HCT116 (cell line): ENCODE data around the gene LUM. TPM values are rescaled to one million over a fixed set of nuclear protein-coding genes. Genes with fewer than 3 reads are reported as not detected.

ENCODE experiments used
- ATAC-seq: fragments of 200-7000 bp; cut with Tn5 transposase; 2 replicates; pipeline ENCODE4 v1.9.1; 2020; ENCODE audit warnings: mild to moderate bottlenecking, moderate library complexity
- BruUV-seq: library from RNA; stranded (reverse); fragments of 400-500 nt; replicated peaks from 2 replicates; lab custom pipeline; 2021; lab: Mats Ljungman, UMichigan
- CTCF ChIA-PET: fragments of 300-600 bp; sonication (Branson Sonifier 250); formaldehyde crosslinking; loops from one replicate; lab custom pipeline; 2021; ENCODE audit warnings: antibody characterized with exemption; lab: Charles Lee
- POLR2A ChIA-PET: fragments of 300-600, 350-600 bp; sonication (Branson Sonifier 250); formaldehyde crosslinking; loops from one replicate; lab custom pipeline; 2021; ENCODE audit warnings: antibody characterized with exemption; lab: Charles Lee
- RAD21 ChIA-PET, 2 experiments: fragments of 300-600 bp; sonication (Branson Sonifier 250); formaldehyde crosslinking; loops; one replicate each; lab custom pipeline; 2023; ENCODE audit warnings: low total read pairs in 2 of 2; ENCODE audit not compliant: uncharacterized antibody in 2 of 2, unreplicated experiment in 2 of 2, low non-redundant PET in 1 of 2; lab: Charles Lee
- DNase-seq: peaks from one replicate; pipeline ENCODE4 v3.0.0-alpha.2; 2010; ENCODE audit warnings: low read depth, low spot score
- H2AFZ ChIP-seq: fragments of 200-600 bp; shearing (Covaris generic), sonication (generic); 2 replicates; pipeline ENCODE4 v1.6.1; 2017; ENCODE audit warnings: low read depth, mixed run types, mixed read lengths, antibody characterized with exemption, low read length; ENCODE audit not compliant: poor library complexity, severe bottlenecking
- H3K27ac ChIP-seq: 2 replicates; pipeline ENCODE4 v1.5.1; 2012; ENCODE audit warnings: low read depth, low read length
- H3K27me3 ChIP-seq: fragments of 200-600 bp; sonication (generic); 2 replicates; pipeline ENCODE4 v1.6.1; 2016; ENCODE audit warnings: mixed run types, low read length, mixed read lengths; ENCODE audit not compliant: insufficient read depth
- H3K36me3 ChIP-seq, 2 experiments: fragments of 200-500 bp in 1 of 2; fragments of 200-600 bp in 1 of 2; sonication (Bioruptor generic) in 1 of 2; sonication (generic) in 1 of 2; 2 replicates each; pipeline versions ENCODE4 v1.5.1 to v1.6.1; 2014 to 2016; ENCODE audit warnings: low read length in 2 of 2, inconsistent platforms in 1 of 2, mixed read lengths in 1 of 2, mixed run types in 1 of 2; ENCODE audit not compliant: insufficient read depth in 2 of 2, control insufficient read depth in 1 of 2
- H3K4me1 ChIP-seq, 2 experiments: fragments of 200-600 bp in 1 of 2; sonication (generic) in 1 of 2; 2 replicates each; pipeline versions ENCODE4 v1.5.1 to v1.6.1; 2012 to 2017; ENCODE audit warnings: low read length in 2 of 2, inconsistent platforms in 1 of 2, mild to moderate bottlenecking in 1 of 2, mixed read lengths in 1 of 2, mixed run types in 1 of 2, moderate library complexity in 1 of 2; ENCODE audit not compliant: insufficient read depth in 2 of 2, control insufficient read depth in 1 of 2
- H3K4me2 ChIP-seq: fragments of 200-600 bp; sonication (generic); 2 replicates; pipeline ENCODE4 v1.6.1; 2017; ENCODE audit warnings: mixed run types, low read length, mixed read lengths
- H3K4me3 ChIP-seq, 2 experiments: fragments of 200-600 bp in 1 of 2; sonication (generic) in 1 of 2; replicated peaks in 1 of 2; 2 replicates each; pipeline ENCODE4 v1.5.1; 2011 to 2016; ENCODE audit warnings: low read length in 2 of 2, control low read depth in 1 of 2, low read depth in 1 of 2, mild to moderate bottlenecking in 1 of 2, mixed read lengths in 1 of 2, mixed run types in 1 of 2
- H3K79me2 ChIP-seq: fragments of 200-600 bp; sonication (generic); 2 replicates; pipeline ENCODE4 v1.6.1; 2017; ENCODE audit warnings: mild to moderate bottlenecking, mixed run types, low read length, moderate library complexity, mixed read lengths; ENCODE audit not compliant: insufficient read depth
- H3K9ac ChIP-seq: fragments of 200-600 bp; sonication (generic); 2 replicates; pipeline ENCODE4 v1.6.1; 2016; ENCODE audit warnings: low read length, mixed read lengths
- H3K9me2 ChIP-seq: fragments of 200-600 bp; sonication (generic), shearing (Covaris generic); 2 replicates; pipeline ENCODE4 v1.6.1; 2017; ENCODE audit warnings: mixed run types, mild to moderate bottlenecking, moderate library complexity; ENCODE audit not compliant: insufficient read depth
- H3K9me3 ChIP-seq, 2 experiments: fragments of 200-500 bp in 1 of 2; fragments of 200-600 bp in 1 of 2; sonication (Bioruptor generic) in 1 of 2; sonication (generic) in 1 of 2; 2 replicates each; pipeline ENCODE4 v1.6.1; 2014 to 2017; ENCODE audit warnings: low read length in 2 of 2, mixed read lengths in 2 of 2, inconsistent platforms in 1 of 2, low read depth in 1 of 2, mild to moderate bottlenecking in 1 of 2, mixed run types in 1 of 2, moderate library complexity in 1 of 2; ENCODE audit not compliant: control insufficient read depth in 1 of 2, insufficient read depth in 1 of 2
- H4K20me1 ChIP-seq: fragments of 200-600 bp; sonication (generic), shearing (Covaris generic); 2 replicates; pipeline ENCODE4 v1.6.1; 2017; ENCODE audit warnings: mixed run types, mild to moderate bottlenecking, moderate library complexity; ENCODE audit not compliant: insufficient read depth
- CTCF ChIP-seq, 3 experiments: fragments of 200-600 bp in 1 of 3; sonication (generic) in 1 of 3; IDR thresholded peaks in 2 of 3; conservative IDR thresholded peaks in 1 of 3; 2 replicates each; pipeline ENCODE4 v1.5.1; 2012 to 2017; ENCODE audit warnings: low read depth in 2 of 3, low read length in 2 of 3, antibody characterized with exemption in 1 of 3, borderline replicate concordance in 1 of 3, control low read depth in 1 of 3, mild to moderate bottlenecking in 1 of 3, mixed read lengths in 1 of 3, mixed run types in 1 of 3, moderate library complexity in 1 of 3; ENCODE audit not compliant: insufficient read depth in 1 of 3
- EGR1 ChIP-seq: IDR thresholded peaks from 2 replicates; pipeline ENCODE4 v1.6.1; 2012; ENCODE audit warnings: low read depth
- EZH2 ChIP-seq: fragments of 200-600 bp; sonication (generic); IDR thresholded peaks from 2 replicates; pipeline ENCODE4 v1.6.1; 2017; ENCODE audit warnings: antibody characterized with exemption, mixed run types
- FOSL1 ChIP-seq: IDR thresholded peaks from 2 replicates; pipeline ENCODE4 v1.6.1; 2012; ENCODE audit warnings: low read depth
- JUND ChIP-seq: IDR thresholded peaks from 2 replicates; pipeline ENCODE4 v1.6.1; 2012
- REST ChIP-seq: IDR thresholded peaks from 2 replicates; pipeline ENCODE4 v1.6.1; 2012; ENCODE audit warnings: low read depth
- SIN3A ChIP-seq: IDR thresholded peaks from 2 replicates; pipeline ENCODE4 v1.6.1; 2012; ENCODE audit warnings: low read depth
- SP1 ChIP-seq: IDR thresholded peaks from 2 replicates; pipeline ENCODE4 v1.6.1; 2012; ENCODE audit warnings: low read depth
- YY1 ChIP-seq: IDR thresholded peaks from 2 replicates; pipeline ENCODE4 v1.6.1; 2011; ENCODE audit warnings: low read length, low read depth, moderate library complexity, mild to moderate bottlenecking; ENCODE audit not compliant: insufficient replicate concordance; ENCODE audit errors: extremely low read depth
- ZFX ChIP-seq: fragments of 450-650 bp; IDR thresholded peaks from 2 replicates; pipeline ENCODE4 v1.6.1; 2017
- intact Hi-C: fragments of 100-400 bp; cut with micrococcal nuclease; formaldehyde crosslinking; loops from 2 replicates; pipeline ENCODE4 v1.10.0; 2022
- total RNA-seq: library from RNA; stranded (reverse); gene quantifications from one replicate; pipeline ENCODE4 v1.2.1, GENCODE V29; 2021; ENCODE audit not compliant: unreplicated experiment
- TF ChIP-seq, protein P1 (sequence below): IDR thresholded peaks from 2 replicates; pipeline ENCODE4 v1.6.1; 2012

Gene LUM
- total RNA-seq, 1 experiment from 2014 or later, result 0.69 TPM

DNA sequence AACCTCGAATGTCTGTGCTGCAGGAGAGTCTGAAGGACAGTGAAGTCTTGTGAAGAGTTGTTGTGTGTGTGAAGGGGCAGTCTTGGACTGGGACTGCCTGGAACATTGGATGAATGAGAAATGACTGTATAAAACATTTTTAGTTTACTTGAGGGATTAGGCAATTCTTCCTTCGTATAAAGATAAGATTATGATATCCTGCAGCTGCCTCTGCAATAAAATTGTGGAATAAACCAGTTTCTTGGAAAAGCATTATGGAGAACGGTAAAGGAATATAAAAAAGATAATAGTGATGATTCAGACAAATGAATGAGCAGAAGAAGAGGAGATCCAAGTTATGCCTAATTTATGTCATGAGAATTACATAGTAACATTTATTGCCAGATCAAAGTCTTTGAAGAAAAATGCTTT, 30.9 kb upstream of the LUM start:
- intact Hi-C loops, result no loop called here

More for the DNA sequence above, 30.9 kb upstream of the LUM start:
- Histone ChIP-seq H2AFZ (no peak overlapping the region), H3K27ac (no peak overlapping the region), H3K79me2 (no peaks in the 10 kb centered on the region), H3K36me3 (no peaks in the 10 kb centered on the region), H3K9me3 (no peaks in the 10 kb centered on the region), H3K9ac (no peak overlapping the region), H3K4me3 (no peak overlapping the region), H3K27me3 (no peaks in the 10 kb centered on the region), H4K20me1 (no peaks in the 10 kb centered on the region), H3K4me1 (no peaks in the 10 kb centered on the region), H3K4me2 (no peak overlapping the region), H3K9me2 (no peaks in the 10 kb centered on the region)
- no peak for ATAC-seq
- DNase-seq, result no peak
- BruUV-seq, result no TSS peak
- TF ChIP-seq EZH2 (no peak), EGR1 (no peak), CTCF (IDR thresholded peaks at IDR 0.05 in 2 of 3, conservative IDR thresholded peaks at IDR 0.05 in 1 of 3; ENCODE audit: borderline replicate concordance in 1 of 3, insufficient read depth in 1 of 3, low read depth in 2 of 3, low read length in 2 of 3) (no peak), JUND (no peak), SIN3A (no peak), REST (no peak), SP1 (no peak), ZFX (no peak), YY1 (no peak), FOSL1 (no peak)
- TF ChIP-seq, protein P1, sequence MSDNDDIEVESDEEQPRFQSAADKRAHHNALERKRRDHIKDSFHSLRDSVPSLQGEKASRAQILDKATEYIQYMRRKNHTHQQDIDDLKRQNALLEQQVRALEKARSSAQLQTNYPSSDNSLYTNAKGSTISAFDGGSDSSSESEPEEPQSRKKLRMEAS, result no peak
- ChIA-PET CTCF (no interaction called here), RAD21 (no interaction called here), POLR2A (no interaction called here)
